ENCODE measurements around the gene MIEF1.
A peak's percentile ranks its signal among the peaks of the same experiment; 100 is the strongest.

MIEF1 gene

GRCh38 chr22:39563571-39564428 lies 61.7 kb downstream of the MIEF1 start:
- no peak for DNase-seq

- no peak for DNase-seq
Observed at GRCh38 chr22:39565414-39565944, 63.4 kb downstream of the MIEF1 start.

DNA sequence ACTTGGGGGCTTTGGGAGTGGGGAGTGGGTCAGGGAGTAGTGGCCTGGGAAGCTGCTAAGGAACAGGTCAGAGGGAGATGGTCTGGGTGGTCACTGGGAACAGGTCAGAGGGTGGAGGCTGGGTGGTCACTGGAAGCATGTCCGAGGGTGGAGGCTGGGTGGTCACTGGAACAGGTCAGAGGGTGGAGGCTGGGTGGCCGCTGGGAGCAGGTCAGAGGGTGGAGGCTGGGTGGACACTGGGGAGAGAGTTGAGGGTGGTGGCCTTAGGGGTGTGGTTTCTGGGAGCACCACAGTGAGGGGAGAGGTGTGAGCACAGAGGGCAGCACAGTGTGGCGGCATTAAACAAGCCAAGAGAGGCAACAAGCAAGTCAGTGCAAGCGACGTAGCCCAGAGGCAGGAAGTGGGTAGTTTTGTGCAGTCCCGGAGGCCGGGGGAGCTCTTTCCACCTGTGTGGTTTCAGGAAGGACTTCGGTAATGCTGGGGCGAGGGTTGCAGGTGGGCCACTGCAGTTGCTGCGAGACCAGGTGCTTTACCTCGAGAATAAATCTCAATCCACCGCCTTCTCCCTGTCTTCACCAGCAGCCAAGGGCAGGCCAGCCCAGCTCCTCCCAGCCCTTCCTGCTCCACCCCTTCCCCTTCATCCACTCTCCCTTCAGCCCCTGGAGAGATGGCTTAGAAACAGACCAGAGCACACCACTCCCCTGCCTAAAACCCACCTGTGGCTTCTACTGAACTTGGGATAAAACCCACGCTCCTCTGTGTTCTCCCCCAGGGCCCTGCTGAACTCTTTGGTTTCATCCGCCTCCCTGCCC lies 65.3 kb downstream of the MIEF1 start:
- peak; percentile 41 for DNase-seq

Data from activated naive CD4-positive, alpha-beta T cell treated with anti-CD3 and anti-CD28 coated beads, Interleukin-2, amount 50 U/mL, for 16 hours (primary cell).